ENCODE results near the gene ALDH16A1.

The ALDH16A1 gene

DNA sequence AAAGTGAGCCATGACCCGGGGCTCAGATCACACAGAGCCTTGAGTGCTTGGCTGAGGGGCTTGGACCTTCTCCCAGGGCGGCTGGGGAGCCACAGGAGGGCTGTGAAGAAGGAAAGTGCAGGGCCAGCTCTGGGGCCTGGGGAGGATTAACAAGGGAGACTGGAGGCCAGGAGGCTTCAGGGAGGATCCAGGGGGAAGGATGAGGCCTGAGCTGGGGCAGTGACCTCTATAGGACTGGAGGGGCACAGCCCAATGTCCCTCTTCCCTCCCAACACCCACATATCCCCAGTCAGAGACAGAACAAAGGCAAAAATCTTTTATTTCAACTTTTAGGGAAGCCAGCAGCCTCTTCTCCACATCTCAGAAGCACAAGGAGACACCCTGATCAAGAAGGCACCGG is 7.0 kb upstream of the ALDH16A1 start:
- no peak overlapping the region for H3K4me3 ChIP-seq (ENCODE audit: low read length, poor library complexity, severe bottlenecking)
- H4K20me1 ChIP-seq (ENCODE audit: insufficient read depth, low read length, poor library complexity, severe bottlenecking) = peaks cover 22% of the 10 kb centered on the region
- H3K9me2 ChIP-seq (replicated peaks; ENCODE audit: low read depth, low read length) = no peaks in the 10 kb centered on the region
- no peaks in the 10 kb centered on the region for H3K9me3 ChIP-seq (ENCODE audit: insufficient read depth, low read depth, low read length)
- no peaks in the 10 kb centered on the region for H3K27me3 ChIP-seq (ENCODE audit: insufficient read depth, low read length, poor library complexity, severe bottlenecking)
- peaks cover 20% of the 10 kb centered on the region for H3K4me1 ChIP-seq (ENCODE audit: insufficient read depth, low read length, poor library complexity, severe bottlenecking)
- H3K4me2 ChIP-seq (ENCODE audit: low read depth, low read length, poor library complexity, severe bottlenecking) = no peak overlapping the region
- H3F3A ChIP-seq (ENCODE audit: low read depth) = peaks cover 8% of the 10 kb centered on the region; the same call in 1 of the 2 replicates
- H2AFZ ChIP-seq (ENCODE audit: low read length) = no peak overlapping the region
- H3K79me2 ChIP-seq (ENCODE audit: insufficient read depth, low read length) = peaks cover 33% of the 10 kb centered on the region
- no peaks in the 10 kb centered on the region; the same call in 1 of the 2 replicates for H3K36me3 ChIP-seq (ENCODE audit: insufficient read depth, low read length)
- TF ChIP-seq EZH2phosphoT487 (IDR thresholded peaks at IDR 0.05; ENCODE audit: borderline replicate concordance) = no peak
- TF ChIP-seq, protein P1, sequence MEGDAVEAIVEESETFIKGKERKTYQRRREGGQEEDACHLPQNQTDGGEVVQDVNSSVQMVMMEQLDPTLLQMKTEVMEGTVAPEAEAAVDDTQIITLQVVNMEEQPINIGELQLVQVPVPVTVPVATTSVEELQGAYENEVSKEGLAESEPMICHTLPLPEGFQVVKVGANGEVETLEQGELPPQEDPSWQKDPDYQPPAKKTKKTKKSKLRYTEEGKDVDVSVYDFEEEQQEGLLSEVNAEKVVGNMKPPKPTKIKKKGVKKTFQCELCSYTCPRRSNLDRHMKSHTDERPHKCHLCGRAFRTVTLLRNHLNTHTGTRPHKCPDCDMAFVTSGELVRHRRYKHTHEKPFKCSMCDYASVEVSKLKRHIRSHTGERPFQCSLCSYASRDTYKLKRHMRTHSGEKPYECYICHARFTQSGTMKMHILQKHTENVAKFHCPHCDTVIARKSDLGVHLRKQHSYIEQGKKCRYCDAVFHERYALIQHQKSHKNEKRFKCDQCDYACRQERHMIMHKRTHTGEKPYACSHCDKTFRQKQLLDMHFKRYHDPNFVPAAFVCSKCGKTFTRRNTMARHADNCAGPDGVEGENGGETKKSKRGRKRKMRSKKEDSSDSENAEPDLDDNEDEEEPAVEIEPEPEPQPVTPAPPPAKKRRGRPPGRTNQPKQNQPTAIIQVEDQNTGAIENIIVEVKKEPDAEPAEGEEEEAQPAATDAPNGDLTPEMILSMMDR (conservative IDR thresholded peaks at IDR 0.05; ENCODE audit: low read length) = no peak
- no peak overlapping the region for H3K9ac ChIP-seq (ENCODE audit: low read depth, low read length, poor library complexity, severe bottlenecking)

DNA sequence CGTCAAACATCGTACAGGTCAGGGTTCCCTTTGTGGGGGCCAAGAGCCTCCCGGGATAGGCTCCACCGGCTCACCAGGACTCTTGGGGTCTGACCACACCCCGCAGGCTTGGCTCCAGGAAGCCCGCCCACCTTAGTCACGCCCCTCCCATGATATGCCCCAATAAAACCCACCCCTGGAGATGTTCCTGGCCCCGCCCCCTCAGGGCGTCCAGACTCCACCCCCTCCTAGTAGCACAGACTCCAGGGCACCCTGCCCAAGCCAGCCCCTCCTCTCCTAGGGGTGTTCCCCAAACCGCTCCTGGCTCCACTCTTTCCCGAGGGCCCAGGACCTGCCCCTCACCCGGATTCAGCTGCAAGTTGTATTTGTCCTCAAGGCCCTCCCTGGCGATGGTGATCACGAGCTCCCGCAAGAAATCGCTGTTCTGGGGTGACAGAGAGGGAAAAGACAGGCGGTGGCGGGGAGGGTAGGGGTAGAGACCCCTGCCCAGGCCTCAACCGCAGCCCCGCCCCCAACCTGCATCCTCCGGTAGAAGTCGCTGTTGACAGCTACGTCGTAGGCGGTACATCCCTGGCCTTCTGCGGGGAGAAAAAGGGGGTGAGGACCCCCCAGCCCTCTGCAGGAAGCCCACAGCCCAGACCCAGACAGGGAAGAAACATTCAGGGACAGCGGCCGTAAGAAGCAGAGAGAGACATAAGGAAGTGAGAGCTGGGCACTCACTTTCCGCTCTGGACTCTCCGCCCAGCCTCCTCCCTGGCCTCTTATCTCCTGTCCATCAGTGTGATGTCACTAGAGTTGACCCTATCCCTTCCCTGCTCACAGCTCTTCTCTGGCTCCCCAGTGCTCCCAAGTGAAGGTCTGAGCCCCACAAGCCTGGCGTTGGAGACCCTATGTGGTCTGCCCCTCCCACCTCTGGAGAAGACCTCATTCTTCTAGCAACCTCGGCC is 5.3 kb upstream of the ALDH16A1 start:
- Histone ChIP-seq H3K9me2 (replicated peaks; ENCODE audit: low read depth, low read length) (no peaks in the 10 kb centered on the region), H3K9ac (ENCODE audit: low read depth, low read length, poor library complexity, severe bottlenecking) (no peak overlapping the region), H3K4me2 (ENCODE audit: low read depth, low read length, poor library complexity, severe bottlenecking) (peak overlapping the region; percentile 8), H3K27me3 (ENCODE audit: insufficient read depth, low read length, poor library complexity, severe bottlenecking) (no peaks in the 10 kb centered on the region), H3F3A (ENCODE audit: low read depth) (peaks cover 8% of the 10 kb centered on the region; the same call in 1 of the 2 replicates), H4K20me1 (ENCODE audit: insufficient read depth, low read length, poor library complexity, severe bottlenecking) (peaks cover 22% of the 10 kb centered on the region), H3K9me3 (ENCODE audit: insufficient read depth, low read depth, low read length) (no peaks in the 10 kb centered on the region), H3K4me3 (ENCODE audit: low read length, poor library complexity, severe bottlenecking) (no peak overlapping the region), H3K79me2 (ENCODE audit: insufficient read depth, low read length) (peaks cover 40% of the 10 kb centered on the region), H2AFZ (ENCODE audit: low read length) (no peak overlapping the region), H3K4me1 (ENCODE audit: insufficient read depth, low read length, poor library complexity, severe bottlenecking) (peaks cover 19% of the 10 kb centered on the region), H3K36me3 (ENCODE audit: insufficient read depth, low read length) (no peaks in the 10 kb centered on the region; the same call in 1 of the 2 replicates)
- TF ChIP-seq, protein P1 (conservative IDR thresholded peaks at IDR 0.05; ENCODE audit: low read length) = no peak
- TF ChIP-seq EZH2phosphoT487 (IDR thresholded peaks at IDR 0.05; ENCODE audit: borderline replicate concordance) = no peak

DNA sequence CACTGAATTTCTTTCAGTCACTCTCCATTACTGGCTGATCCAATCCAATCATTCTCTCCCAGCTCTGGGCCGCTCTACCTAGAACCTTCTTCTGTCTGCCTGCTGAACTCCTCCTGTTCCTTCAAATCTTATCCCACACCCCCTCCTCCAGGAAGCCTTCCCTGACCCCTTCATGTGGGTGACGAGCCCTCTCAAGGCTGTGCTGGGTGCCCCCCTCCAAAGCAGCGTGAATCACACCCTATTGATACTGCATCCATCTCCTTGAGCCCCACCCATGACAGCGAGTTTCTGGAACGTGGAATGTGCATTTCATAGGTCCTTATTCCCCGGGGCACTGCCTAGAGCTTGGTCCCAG is 4.6 kb upstream of the ALDH16A1 start:
- peak overlapping the region; percentile 8 for H3K4me2 ChIP-seq (ENCODE audit: low read depth, low read length, poor library complexity, severe bottlenecking)
- peaks cover 8% of the 10 kb centered on the region; the same call in 1 of the 2 replicates for H3F3A ChIP-seq (ENCODE audit: low read depth)
- H3K9me2 ChIP-seq (replicated peaks; ENCODE audit: low read depth, low read length) = no peaks in the 10 kb centered on the region
- TF ChIP-seq, protein P1 (conservative IDR thresholded peaks at IDR 0.05; ENCODE audit: low read length) = no peak
- TF ChIP-seq EZH2phosphoT487 (IDR thresholded peaks at IDR 0.05; ENCODE audit: borderline replicate concordance) = no peak
- no peak overlapping the region for H2AFZ ChIP-seq (ENCODE audit: low read length)
- H3K79me2 ChIP-seq (ENCODE audit: insufficient read depth, low read length) = peaks cover 40% of the 10 kb centered on the region
- peaks cover 19% of the 10 kb centered on the region for H3K4me1 ChIP-seq (ENCODE audit: insufficient read depth, low read length, poor library complexity, severe bottlenecking)
- H3K4me3 ChIP-seq (ENCODE audit: low read length, poor library complexity, severe bottlenecking) = no peak overlapping the region
- H3K36me3 ChIP-seq (ENCODE audit: insufficient read depth, low read length) = no peaks in the 10 kb centered on the region; the same call in 1 of the 2 replicates
- H4K20me1 ChIP-seq (ENCODE audit: insufficient read depth, low read length, poor library complexity, severe bottlenecking) = peaks cover 22% of the 10 kb centered on the region
- H3K9me3 ChIP-seq (ENCODE audit: insufficient read depth, low read depth, low read length) = no peaks in the 10 kb centered on the region
- no peaks in the 10 kb centered on the region for H3K27me3 ChIP-seq (ENCODE audit: insufficient read depth, low read length, poor library complexity, severe bottlenecking)
- no peak overlapping the region for H3K9ac ChIP-seq (ENCODE audit: low read depth, low read length, poor library complexity, severe bottlenecking)

Data from Loucy (cell line).